ENCODE data around the gene ZNF524. TPM values are rescaled to one million over a fixed set of nuclear protein-coding genes. Genes with fewer than 3 reads are reported as not detected.

ZNF524 gene
- total and polyA plus RNA-seq, 9 of the 15 experiments (the other 6 are each of a cell fraction or from before 2014, with no cell fraction given): 0.08 to 15.6 (median 2.9) TPM

- TF ChIP-seq, protein P1, sequence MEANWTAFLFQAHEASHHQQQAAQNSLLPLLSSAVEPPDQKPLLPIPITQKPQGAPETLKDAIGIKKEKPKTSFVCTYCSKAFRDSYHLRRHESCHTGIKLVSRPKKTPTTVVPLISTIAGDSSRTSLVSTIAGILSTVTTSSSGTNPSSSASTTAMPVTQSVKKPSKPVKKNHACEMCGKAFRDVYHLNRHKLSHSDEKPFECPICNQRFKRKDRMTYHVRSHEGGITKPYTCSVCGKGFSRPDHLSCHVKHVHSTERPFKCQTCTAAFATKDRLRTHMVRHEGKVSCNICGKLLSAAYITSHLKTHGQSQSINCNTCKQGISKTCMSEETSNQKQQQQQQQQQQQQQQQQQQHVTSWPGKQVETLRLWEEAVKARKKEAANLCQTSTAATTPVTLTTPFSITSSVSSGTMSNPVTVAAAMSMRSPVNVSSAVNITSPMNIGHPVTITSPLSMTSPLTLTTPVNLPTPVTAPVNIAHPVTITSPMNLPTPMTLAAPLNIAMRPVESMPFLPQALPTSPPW (CRISPR knock-in tag; IDR thresholded peaks at IDR 0.05): no peak
- TF ChIP-seq ETV6 (IDR thresholded peaks at IDR 0.05; ENCODE audit: borderline replicate concordance in 1 of 2, low read depth in 2 of 2, low read length in 1 of 2) (no peak), ETV6 (CRISPR knock-in tag; IDR thresholded peaks at IDR 0.05; ENCODE audit: borderline replicate concordance) (peak; percentile 98), ZFP36 (IDR thresholded peaks at IDR 0.05; ENCODE audit: low read depth, low read length, partially characterized antibody) (no peak), FOXO4 (CRISPR knock-in tag; IDR thresholded peaks at IDR 0.05) (no peak), ZBTB8A (IDR thresholded peaks at IDR 0.05; ENCODE audit: partially characterized antibody) (no peak), HMG20A (CRISPR knock-in tag; conservative IDR thresholded peaks at IDR 0.05) (no peak), ZNF785 (CRISPR knock-in tag; IDR thresholded peaks at IDR 0.05) (no peak), ZBTB26 (CRISPR knock-in tag; IDR thresholded peaks at IDR 0.05) (no peak), SREBF1 (IDR thresholded peaks at IDR 0.05; ENCODE audit: borderline replicate concordance, low read depth, low read length) (no peak), CBX5 (IDR thresholded peaks at IDR 0.05; ENCODE audit: borderline replicate concordance, low read depth) (no peak), SRSF7 (optimal IDR thresholded peaks at IDR 0.05; ENCODE audit: low read depth, low read length) (no peak), SMARCA5 (IDR thresholded peaks at IDR 0.05) (no peak), NR3C1 (CRISPR knock-in tag; IDR thresholded peaks at IDR 0.05) (peak; percentile 96), TAF15 (IDR thresholded peaks at IDR 0.05; ENCODE audit: low read depth, low read length) (no peak), E2F4 (CRISPR knock-in tag; IDR thresholded peaks at IDR 0.05; ENCODE audit: low read depth) (peak; percentile 93), TCF15 (CRISPR knock-in tag; IDR thresholded peaks at IDR 0.05) (peak; percentile 15; the same call in 1 of the 2 replicates)
- TF ChIP-seq, protein P2, sequence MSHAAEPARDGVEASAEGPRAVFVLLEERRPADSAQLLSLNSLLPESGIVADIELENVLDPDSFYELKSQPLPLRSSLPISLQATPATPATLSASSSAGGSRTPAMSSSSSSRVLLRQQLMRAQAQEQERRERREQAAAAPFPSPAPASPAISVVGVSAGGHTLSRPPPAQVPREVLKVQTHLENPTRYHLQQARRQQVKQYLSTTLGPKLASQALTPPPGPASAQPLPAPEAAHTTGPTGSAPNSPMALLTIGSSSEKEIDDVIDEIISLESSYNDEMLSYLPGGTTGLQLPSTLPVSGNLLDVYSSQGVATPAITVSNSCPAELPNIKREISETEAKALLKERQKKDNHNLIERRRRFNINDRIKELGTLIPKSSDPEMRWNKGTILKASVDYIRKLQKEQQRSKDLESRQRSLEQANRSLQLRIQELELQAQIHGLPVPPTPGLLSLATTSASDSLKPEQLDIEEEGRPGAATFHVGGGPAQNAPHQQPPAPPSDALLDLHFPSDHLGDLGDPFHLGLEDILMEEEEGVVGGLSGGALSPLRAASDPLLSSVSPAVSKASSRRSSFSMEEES (CRISPR knock-in tag; IDR thresholded peaks at IDR 0.05): peak; percentile 5; the same call in 1 of the 2 replicates
- TF ChIP-seq, protein P3, sequence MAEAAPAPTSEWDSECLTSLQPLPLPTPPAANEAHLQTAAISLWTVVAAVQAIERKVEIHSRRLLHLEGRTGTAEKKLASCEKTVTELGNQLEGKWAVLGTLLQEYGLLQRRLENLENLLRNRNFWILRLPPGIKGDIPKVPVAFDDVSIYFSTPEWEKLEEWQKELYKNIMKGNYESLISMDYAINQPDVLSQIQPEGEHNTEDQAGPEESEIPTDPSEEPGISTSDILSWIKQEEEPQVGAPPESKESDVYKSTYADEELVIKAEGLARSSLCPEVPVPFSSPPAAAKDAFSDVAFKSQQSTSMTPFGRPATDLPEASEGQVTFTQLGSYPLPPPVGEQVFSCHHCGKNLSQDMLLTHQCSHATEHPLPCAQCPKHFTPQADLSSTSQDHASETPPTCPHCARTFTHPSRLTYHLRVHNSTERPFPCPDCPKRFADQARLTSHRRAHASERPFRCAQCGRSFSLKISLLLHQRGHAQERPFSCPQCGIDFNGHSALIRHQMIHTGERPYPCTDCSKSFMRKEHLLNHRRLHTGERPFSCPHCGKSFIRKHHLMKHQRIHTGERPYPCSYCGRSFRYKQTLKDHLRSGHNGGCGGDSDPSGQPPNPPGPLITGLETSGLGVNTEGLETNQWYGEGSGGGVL (CRISPR knock-in tag; IDR thresholded peaks at IDR 0.05): no peak
Measured at GRCh38 chr19:55640043-55640576, 40.0 kb downstream of the ZNF524 start (continued).
